SIG-M5 treated with dmso at 0.1 percent for 504 hours (cell line): ENCODE data around the gene PITPNM2.

Source experiments
- DNase-seq: peaks from one replicate; lab custom pipeline; 2025; ENCODE audit not compliant: unreplicated experiment; lab: John Stamatoyannopoulos, UW

The PITPNM2 gene

GRCh38 chr12:123150744-123151456, at the start of gene PITPNM2:
PITPNM2 (minus strand) TSS chr12:123151090; CDS start chr12:123034590, 116,500 bp downstream.
- DNase-seq = peak; percentile 57

- no peak for DNase-seq
Measured at GRCh38 chr12:123200414-123200813, 49.5 kb upstream of the PITPNM2 start.

GRCh38 chr12:123199936-123200335, 49.0 kb upstream of the PITPNM2 start:
- no peak for DNase-seq

- DNase-seq = no peak
Measured at GRCh38 chr12:123187637-123188036, 36.7 kb upstream of the PITPNM2 start.

GRCh38 chr12:123180171-123180570, 29.3 kb upstream of the PITPNM2 start:
- DNase-seq = no peak

- no peak for DNase-seq
Measured at GRCh38 chr12:123171967-123172366, 21.1 kb upstream of the PITPNM2 start.

- no peak for DNase-seq
Measured at GRCh38 chr12:123167329-123167728, 16.4 kb upstream of the PITPNM2 start.

GRCh38 chr12:123165537-123165936, 14.6 kb upstream of the PITPNM2 start:
- no peak for DNase-seq

GRCh38 chr12:123164710-123165261, 13.9 kb upstream of the PITPNM2 start:
- DNase-seq = no peak

GRCh38 chr12:123164222-123164621, 13.3 kb upstream of the PITPNM2 start:
- DNase-seq = no peak

GRCh38 chr12:123163227-123163626, 12.3 kb upstream of the PITPNM2 start:
- DNase-seq = peak; percentile 17

- no peak for DNase-seq
Measured at GRCh38 chr12:123160801-123161487, 10.1 kb upstream of the PITPNM2 start.

GRCh38 chr12:123153906-123154305, 3.0 kb upstream of the PITPNM2 start:
- no peak for DNase-seq

GRCh38 chr12:123152833-123153232, 1.9 kb upstream of the PITPNM2 start:
- no peak for DNase-seq

GRCh38 chr12:123151457-123152454, 866 bp upstream of the PITPNM2 start:
- DNase-seq = no peak

- no peak for DNase-seq
Measured at GRCh38 chr12:123150275-123150743, 581 bp downstream of the PITPNM2 start.

- no peak for DNase-seq
Measured at GRCh38 chr12:123149501-123150274, 1.2 kb downstream of the PITPNM2 start.

GRCh38 chr12:123149088-123149487, 1.8 kb downstream of the PITPNM2 start:
- DNase-seq = no peak

- no peak for DNase-seq
Measured at GRCh38 chr12:123148655-123149054, 2.2 kb downstream of the PITPNM2 start.

GRCh38 chr12:123148223-123148622, 2.7 kb downstream of the PITPNM2 start:
- no peak for DNase-seq
